H54 (cell line): ENCODE data around the gene HOXC4.
"Not testable (repeated sequence)": the region's sequence is repeated elsewhere in the genome, so short reads cannot be mapped to it uniquely, and the experiment has no call there.

Source experiments
- DNase-seq: peaks from one replicate; pipeline ENCODE4 v3.0.0; 2011; ENCODE audit warnings: low spot score, mixed read lengths; ENCODE audit not compliant: insufficient read length
- FAIRE-seq: peaks from 3 replicates; lab custom pipeline; 2011; peaks lifted over from hg19 to GRCh38; lab: Jason Lieb, UNC
- POLR2A ChIP-seq: IDR thresholded peaks from 2 replicates; pipeline ENCODE4 v1.6.1; 2011; ENCODE audit warnings: low read depth, mild to moderate bottlenecking, low read length

The HOXC4 gene

DNA sequence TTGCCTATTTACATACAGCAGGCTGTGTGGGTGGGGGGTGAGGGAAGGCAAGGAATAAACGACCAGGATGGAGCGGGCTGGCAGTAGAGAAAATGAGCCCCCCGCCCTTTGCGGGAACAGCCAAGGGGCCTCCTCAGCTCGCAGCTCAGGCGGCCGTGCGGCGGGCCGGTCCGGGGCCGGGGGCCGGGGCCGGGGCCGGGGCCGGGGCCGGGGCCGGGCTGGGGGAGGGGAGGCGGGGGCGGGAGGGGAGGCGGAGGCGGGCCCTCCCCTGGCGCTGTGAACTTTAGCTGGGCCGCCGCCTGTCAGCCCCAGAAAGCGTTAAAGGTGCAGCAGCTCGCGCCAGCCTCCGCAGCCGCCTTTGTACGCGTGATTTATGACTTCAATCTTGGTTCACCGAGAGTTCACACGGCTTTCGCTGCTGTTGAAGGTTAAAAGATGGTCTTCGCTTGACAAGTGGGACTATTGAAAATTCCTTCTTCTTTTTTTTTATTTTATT, 28.8 kb downstream of the HOXC4 start:
- FAIRE-seq (no peak), DNase-seq (no peak)
- no peak for TF ChIP-seq POLR2A

DNA sequence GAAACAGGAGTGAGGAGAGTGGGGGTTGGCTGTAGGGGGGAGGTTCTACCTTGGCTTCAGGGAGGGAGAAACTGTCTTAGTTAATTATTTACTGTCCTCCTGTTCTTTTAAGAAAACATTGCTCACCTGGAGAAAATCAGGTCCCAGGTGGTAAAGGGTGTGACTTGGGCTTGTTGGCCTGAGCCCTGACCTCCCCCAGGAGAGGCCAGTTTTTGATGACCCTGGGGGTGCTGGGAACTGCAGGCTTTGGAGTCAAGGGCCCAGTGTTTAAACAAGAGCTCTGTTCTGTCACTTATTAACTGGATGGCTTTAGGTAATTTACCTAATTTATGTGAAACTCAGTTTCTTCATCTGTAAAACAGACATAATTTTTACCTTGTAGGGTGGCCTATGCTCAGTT, 34.4 kb downstream of the HOXC4 start:
- FAIRE-seq, DNase-seq: not testable (repeated sequence)

DNA sequence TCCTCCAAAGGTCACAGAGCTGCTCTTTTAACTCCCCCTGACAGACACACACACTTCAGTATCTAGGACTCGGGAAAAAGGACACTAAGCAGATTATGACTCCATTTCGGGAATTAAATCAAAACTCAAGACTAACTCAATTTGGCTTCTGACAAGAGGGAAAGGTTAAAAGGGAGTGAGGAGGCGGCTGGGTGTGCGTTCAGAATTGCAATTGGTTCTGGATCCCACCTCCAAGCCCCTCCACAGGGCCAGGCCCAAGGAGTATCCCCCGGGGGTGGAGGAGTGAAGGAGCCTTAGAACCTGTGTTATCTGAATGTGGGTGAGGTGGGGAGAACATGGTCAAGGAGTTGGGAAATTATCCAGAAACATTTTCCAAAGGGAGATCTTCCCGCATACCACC, 35.8 kb downstream of the HOXC4 start:
- not testable (repeated sequence) for DNase-seq, FAIRE-seq

DNA sequence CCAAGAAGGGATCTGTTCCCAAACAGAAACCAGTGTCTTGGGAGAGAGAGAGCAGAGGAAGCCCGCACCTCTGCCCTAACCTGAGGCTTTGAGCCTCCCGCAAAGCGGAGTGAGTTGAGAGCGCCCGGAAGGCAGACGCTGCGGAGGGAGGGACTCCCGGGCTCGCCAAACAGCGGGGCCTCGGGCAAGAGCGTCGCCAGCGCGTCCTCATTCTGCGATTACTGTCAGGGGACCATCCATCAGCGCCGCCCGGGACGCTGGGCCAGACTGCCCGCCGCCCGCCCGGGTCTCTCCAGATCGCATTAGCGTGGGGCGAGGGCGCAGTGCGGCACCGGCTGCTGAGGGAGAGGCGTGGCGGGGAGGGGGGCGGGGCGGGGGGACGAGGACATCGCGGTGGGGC, 36.7 kb downstream of the HOXC4 start:
- DNase-seq, FAIRE-seq: not testable (repeated sequence)

DNA sequence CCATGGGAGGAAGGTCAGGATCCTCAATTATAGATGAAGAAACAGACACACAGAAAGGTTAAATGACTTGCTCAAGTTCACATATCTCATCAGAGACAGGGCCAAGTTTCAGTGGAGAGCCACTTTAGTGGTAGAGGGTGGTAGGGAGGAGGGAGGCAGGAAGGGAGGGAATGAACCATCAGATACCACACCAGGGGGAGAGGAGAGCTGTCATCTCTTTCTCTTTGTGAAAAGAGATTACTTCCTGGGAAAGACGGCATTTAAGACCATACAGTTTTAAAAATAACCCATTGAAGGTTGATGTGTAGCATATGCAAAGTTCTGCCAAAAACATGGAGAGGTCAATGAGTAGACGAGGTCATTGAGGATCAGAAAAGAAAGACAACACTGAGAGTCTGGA, 39.3 kb downstream of the HOXC4 start:
- DNase-seq, FAIRE-seq: not testable (repeated sequence)

DNA sequence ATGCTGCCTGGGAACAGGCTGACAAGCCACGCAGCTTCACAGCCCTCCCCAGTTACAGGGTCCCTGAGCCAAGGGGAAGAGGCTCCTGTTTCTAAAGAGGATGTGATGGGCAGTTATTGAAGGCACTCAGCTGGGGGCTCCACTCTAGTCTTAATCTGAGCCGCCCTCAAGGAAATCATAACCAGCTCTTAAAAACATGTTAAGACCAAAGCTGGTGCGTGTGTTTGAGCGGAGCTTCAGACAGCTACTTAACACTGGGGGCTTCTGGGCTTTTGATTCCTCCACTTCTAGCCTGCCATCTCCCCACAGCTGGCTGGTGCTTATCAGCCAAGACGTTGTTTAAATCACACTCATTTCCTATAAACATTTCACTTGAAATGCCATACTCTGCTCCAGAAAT, 42.3 kb downstream of the HOXC4 start:
- DNase-seq, FAIRE-seq: not testable (repeated sequence)

DNA sequence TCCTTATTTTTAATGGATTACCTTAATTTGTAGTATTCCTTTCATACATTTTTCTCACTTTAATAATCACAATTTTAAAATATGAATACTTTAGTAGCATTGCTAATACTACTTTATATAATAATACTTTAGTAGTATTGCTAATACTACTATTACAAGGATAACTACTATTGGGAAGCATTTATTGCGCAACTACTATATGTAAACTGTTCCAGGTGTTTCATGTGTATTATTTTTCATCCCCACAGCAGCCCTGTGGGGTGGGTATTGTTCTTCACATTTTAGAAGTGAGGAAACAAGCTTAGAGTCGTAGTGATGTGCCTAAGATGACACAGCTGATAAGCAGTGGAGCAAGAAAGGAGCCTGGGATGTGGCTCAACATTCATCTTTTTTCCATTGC, 45.0 kb downstream of the HOXC4 start:
- not testable (repeated sequence) for FAIRE-seq, DNase-seq

DNA sequence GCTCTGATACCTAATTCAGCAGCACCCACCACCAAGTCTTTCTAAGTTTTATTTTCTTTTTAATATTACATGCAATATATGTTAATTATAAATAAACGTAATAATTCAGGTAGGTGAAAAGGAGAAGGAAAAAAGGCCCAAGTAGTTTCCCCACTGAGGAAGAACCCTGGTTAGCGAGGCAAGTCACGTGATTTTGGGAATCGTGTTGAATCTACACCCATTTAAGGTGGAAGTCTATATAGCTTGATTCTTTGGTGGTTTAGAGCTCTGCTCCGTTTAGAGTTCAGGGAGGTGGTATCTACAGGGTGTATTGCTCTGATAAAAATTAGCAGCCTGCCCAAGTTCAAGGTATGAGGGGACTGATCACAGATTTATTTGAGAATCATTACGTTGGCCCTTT, 47.0 kb downstream of the HOXC4 start:
- DNase-seq, FAIRE-seq: not testable (repeated sequence)

DNA sequence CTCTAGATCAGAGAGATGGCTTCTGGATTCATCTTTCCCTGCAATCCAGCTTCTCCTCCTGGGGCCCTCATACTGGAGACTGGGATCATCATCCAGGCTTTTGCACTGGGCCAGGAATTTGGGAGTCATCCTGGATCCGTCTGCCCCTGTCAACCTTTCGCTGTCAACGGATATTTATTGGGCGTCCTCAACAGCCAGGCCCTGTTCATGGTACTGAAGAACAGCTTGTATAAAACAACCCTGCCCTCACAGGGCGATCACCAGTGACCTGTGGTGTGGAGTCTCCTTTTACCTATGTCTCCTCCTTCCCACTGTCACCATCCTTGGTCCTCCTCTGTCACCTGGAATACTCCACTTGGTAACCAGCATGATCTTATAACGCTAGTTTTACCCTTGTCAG, 48.6 kb downstream of the HOXC4 start:
- not testable (repeated sequence) for DNase-seq, FAIRE-seq

DNA sequence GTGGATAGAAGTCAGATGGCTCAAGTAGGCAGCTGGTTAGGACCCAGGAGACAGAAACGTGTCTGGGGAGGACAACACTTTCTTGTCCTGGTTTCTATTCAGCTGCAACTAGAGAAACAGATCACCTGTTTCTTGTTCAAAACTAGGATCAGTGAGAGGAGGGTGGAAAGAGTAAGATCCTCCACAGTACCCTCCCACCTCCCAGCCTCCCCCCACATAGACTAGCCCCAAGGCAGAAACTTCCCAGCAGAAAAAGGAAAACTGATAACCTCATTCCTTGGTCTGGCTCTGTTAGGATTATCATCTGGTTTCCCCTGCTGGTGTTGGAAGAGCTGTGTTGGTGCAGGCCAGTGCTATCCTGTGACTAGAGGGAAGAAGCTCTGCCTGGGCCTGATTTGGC, 50.2 kb downstream of the HOXC4 start:
- not testable (repeated sequence) for FAIRE-seq, DNase-seq
